KOPT-K1 (cell line): ENCODE measurements around the gene ATP6V0D1.

ENCODE experiments used
- H3K27ac ChIP-seq: fragments of 200-600 bp; sonication (generic); 2 replicates; pipeline ENCODE4 v1.5.1; 2016; ENCODE audit warnings: antibody characterized with exemption, mild to moderate bottlenecking, low read depth, low read length; ENCODE audit not compliant: poor library complexity, severe bottlenecking
- H3K36me3 ChIP-seq: fragments of 200-600 bp; sonication (generic); 2 replicates; pipeline ENCODE4 v1.5.1; 2017; ENCODE audit warnings: antibody characterized with exemption, mild to moderate bottlenecking, low read length, moderate library complexity; ENCODE audit not compliant: insufficient read depth
- H3K9me3 ChIP-seq: fragments of 200-600 bp; sonication (generic); 2 replicates; pipeline ENCODE4 v1.5.1; 2017; ENCODE audit warnings: antibody characterized with exemption, low read length, mild to moderate bottlenecking; ENCODE audit not compliant: insufficient read depth, poor library complexity, severe bottlenecking

Gene ATP6V0D1

GRCh38 chr16:67446968-67447507, 33.9 kb downstream of the ATP6V0D1 start:
- peaks cover 29% of the 10 kb centered on the region; the same call in 1 of the 2 replicates for H3K36me3 ChIP-seq
- H3K9me3 ChIP-seq, result no peaks in the 10 kb centered on the region
- H3K27ac ChIP-seq, result no peak overlapping the region

GRCh38 chr16:67445913-67446907, 34.7 kb downstream of the ATP6V0D1 start:
- Histone ChIP-seq H3K27ac (no peak overlapping the region), H3K36me3 (peaks cover 23% of the 10 kb centered on the region; the same call in 1 of the 2 replicates), H3K9me3 (no peaks in the 10 kb centered on the region)

GRCh38 chr16:67445441-67445912, 35.5 kb downstream of the ATP6V0D1 start:
- Histone ChIP-seq H3K9me3 (no peaks in the 10 kb centered on the region), H3K36me3 (peaks cover 22% of the 10 kb centered on the region; the same call in 1 of the 2 replicates), H3K27ac (no peak overlapping the region)

GRCh38 chr16:67445126-67445426, 35.9 kb downstream of the ATP6V0D1 start:
- H3K9me3 ChIP-seq, result no peaks in the 10 kb centered on the region
- H3K27ac ChIP-seq, result no peak overlapping the region
- H3K36me3 ChIP-seq, result peaks cover 20% of the 10 kb centered on the region; the same call in 1 of the 2 replicates

- no peak overlapping the region for H3K27ac ChIP-seq
- H3K9me3 ChIP-seq, result no peaks in the 10 kb centered on the region
- H3K36me3 ChIP-seq, result peaks cover 14% of the 10 kb centered on the region; the same call in 1 of the 2 replicates
Measured at GRCh38 chr16:67444259-67445125, 36.5 kb downstream of the ATP6V0D1 start.

GRCh38 chr16:67443265-67443664, 37.7 kb downstream of the ATP6V0D1 start:
- Histone ChIP-seq H3K36me3 (peaks cover 21% of the 10 kb centered on the region; the same call in 1 of the 2 replicates), H3K9me3 (no peaks in the 10 kb centered on the region), H3K27ac (no peak overlapping the region)

- Histone ChIP-seq H3K9me3 (no peaks in the 10 kb centered on the region), H3K27ac (no peak overlapping the region), H3K36me3 (peaks cover 26% of the 10 kb centered on the region; the same call in 1 of the 2 replicates)
Measured at GRCh38 chr16:67442581-67443255, 38.2 kb downstream of the ATP6V0D1 start.

GRCh38 chr16:67441907-67442306, 39.0 kb downstream of the ATP6V0D1 start:
- no peak overlapping the region for H3K27ac ChIP-seq

GRCh38 chr16:67441271-67441753, 39.6 kb downstream of the ATP6V0D1 start:
- Histone ChIP-seq H3K36me3 (peaks cover 33% of the 10 kb centered on the region; the same call in 1 of the 2 replicates), H3K27ac (no peak overlapping the region), H3K9me3 (no peaks in the 10 kb centered on the region)

More at GRCh38 chr16:67441907-67442306, 39.0 kb downstream of the ATP6V0D1 start:
- peaks cover 33% of the 10 kb centered on the region; the same call in 1 of the 2 replicates for H3K36me3 ChIP-seq
- no peaks in the 10 kb centered on the region for H3K9me3 ChIP-seq

- Histone ChIP-seq H3K9me3 (no peaks in the 10 kb centered on the region), H3K27ac (no peak overlapping the region), H3K36me3 (peaks cover 29% of the 10 kb centered on the region; the same call in 1 of the 2 replicates)
Measured at GRCh38 chr16:67438824-67439393, 42.0 kb downstream of the ATP6V0D1 start.

- Histone ChIP-seq H3K27ac (no peak overlapping the region), H3K36me3 (peaks cover 29% of the 10 kb centered on the region; the same call in 1 of the 2 replicates), H3K9me3 (no peaks in the 10 kb centered on the region)
Measured at GRCh38 chr16:67438098-67438791, 42.7 kb downstream of the ATP6V0D1 start.

GRCh38 chr16:67437513-67437912, 43.4 kb downstream of the ATP6V0D1 start:
- Histone ChIP-seq H3K9me3 (no peaks in the 10 kb centered on the region), H3K36me3 (peaks cover 24% of the 10 kb centered on the region; the same call in 1 of the 2 replicates), H3K27ac (no peak overlapping the region)

- Histone ChIP-seq H3K27ac (no peak overlapping the region), H3K9me3 (no peaks in the 10 kb centered on the region), H3K36me3 (peaks cover 23% of the 10 kb centered on the region; the same call in 1 of the 2 replicates)
Measured at GRCh38 chr16:67436640-67437193, 44.2 kb downstream of the ATP6V0D1 start.
